ENCODE data around the gene FLYWCH1.

The FLYWCH1 gene

GRCh38 chr16:2987286-2987685 is 75.6 kb downstream of the FLYWCH1 start:
- DNase-seq = no peak

GRCh38 chr16:2987833-2988232 is 76.1 kb downstream of the FLYWCH1 start:
- DNase-seq = peak in 1 of 2 experiments; percentile 65

- DNase-seq = no peak
Measured at GRCh38 chr16:2988590-2989099, 76.9 kb downstream of the FLYWCH1 start.

GRCh38 chr16:2990891-2991290 is 79.2 kb downstream of the FLYWCH1 start:
- no peak for DNase-seq

- no peak for DNase-seq
Measured at GRCh38 chr16:2991566-2992261, 80.0 kb downstream of the FLYWCH1 start.

- no peak for DNase-seq
Measured at GRCh38 chr16:2992383-2993081, 80.8 kb downstream of the FLYWCH1 start.

GRCh38 chr16:2996298-2996697 is 84.6 kb downstream of the FLYWCH1 start:
- no peak for DNase-seq

- no peak for DNase-seq
Measured at GRCh38 chr16:2999929-3000328, 88.2 kb downstream of the FLYWCH1 start.

GRCh38 chr16:3000540-3000939 is 88.8 kb downstream of the FLYWCH1 start:
- DNase-seq = no peak
